Measurements from ENCODE around the gene C11orf86.
"Not testable (repeated sequence)": the region's sequence is repeated elsewhere in the genome, so short reads cannot be mapped to it uniquely, and the experiment has no call there.

The C11orf86 gene

DNA sequence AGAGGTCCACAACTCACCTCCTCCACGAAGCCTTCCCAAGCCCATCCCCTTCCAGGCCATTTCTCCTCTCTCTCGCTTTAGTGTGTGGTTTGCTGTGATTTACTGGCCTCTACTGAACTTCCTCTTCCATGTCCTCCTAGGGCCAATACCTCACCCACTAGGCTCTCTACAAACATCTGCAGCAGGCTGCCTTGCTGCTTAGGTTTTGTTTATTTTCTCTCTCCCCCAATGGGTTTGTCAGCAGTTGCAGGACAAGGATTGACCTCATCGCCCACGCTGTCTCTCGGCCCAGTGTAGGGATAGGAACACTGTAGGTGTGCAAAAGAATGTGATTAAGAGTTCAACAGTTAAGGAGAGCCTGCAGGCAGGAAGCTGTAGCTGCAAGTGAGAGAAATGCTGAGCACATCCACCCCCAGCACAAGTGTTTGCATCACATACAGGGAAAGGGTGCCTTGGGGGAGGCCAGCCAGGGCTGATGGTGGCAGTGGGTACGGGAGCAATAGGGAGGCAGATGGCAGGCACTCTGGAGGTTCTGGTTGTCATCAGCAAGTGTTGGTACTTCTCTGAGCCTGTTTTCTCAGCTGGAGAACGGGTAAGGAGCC, 18.3 kb upstream of the C11orf86 start:
- H3K4me3 ChIP-seq (ENCODE audit: low read depth, low read length), result peak overlapping the region; percentile 79
- DNase-seq (ENCODE audit: low read depth), result peak; percentile 97
- TF ChIP-seq, protein P1, sequence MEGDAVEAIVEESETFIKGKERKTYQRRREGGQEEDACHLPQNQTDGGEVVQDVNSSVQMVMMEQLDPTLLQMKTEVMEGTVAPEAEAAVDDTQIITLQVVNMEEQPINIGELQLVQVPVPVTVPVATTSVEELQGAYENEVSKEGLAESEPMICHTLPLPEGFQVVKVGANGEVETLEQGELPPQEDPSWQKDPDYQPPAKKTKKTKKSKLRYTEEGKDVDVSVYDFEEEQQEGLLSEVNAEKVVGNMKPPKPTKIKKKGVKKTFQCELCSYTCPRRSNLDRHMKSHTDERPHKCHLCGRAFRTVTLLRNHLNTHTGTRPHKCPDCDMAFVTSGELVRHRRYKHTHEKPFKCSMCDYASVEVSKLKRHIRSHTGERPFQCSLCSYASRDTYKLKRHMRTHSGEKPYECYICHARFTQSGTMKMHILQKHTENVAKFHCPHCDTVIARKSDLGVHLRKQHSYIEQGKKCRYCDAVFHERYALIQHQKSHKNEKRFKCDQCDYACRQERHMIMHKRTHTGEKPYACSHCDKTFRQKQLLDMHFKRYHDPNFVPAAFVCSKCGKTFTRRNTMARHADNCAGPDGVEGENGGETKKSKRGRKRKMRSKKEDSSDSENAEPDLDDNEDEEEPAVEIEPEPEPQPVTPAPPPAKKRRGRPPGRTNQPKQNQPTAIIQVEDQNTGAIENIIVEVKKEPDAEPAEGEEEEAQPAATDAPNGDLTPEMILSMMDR (conservative IDR thresholded peaks at IDR 0.05; ENCODE audit: low read depth, low read length), result peak; percentile 44

DNA sequence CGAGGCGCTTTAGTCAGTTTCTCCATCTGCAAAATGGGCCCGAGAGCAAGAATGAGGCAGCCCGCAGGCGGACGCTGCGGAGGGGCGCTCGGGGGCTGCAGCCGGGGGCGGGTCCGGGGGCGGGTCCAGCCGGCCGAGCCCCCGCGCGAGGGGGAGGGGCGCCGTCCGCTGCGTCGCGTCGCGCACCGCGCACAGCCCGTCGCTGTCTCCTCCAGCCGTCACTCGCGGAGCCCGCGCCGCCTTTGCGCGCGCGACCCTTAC, 17.2 kb upstream of the C11orf86 start:
- no peak for DNase-seq (ENCODE audit: low read depth)
- H3K4me3 ChIP-seq (ENCODE audit: low read depth, low read length), result peak overlapping the region; percentile 79
- TF ChIP-seq, protein P1 (conservative IDR thresholded peaks at IDR 0.05; ENCODE audit: low read depth, low read length), result no peak

DNA sequence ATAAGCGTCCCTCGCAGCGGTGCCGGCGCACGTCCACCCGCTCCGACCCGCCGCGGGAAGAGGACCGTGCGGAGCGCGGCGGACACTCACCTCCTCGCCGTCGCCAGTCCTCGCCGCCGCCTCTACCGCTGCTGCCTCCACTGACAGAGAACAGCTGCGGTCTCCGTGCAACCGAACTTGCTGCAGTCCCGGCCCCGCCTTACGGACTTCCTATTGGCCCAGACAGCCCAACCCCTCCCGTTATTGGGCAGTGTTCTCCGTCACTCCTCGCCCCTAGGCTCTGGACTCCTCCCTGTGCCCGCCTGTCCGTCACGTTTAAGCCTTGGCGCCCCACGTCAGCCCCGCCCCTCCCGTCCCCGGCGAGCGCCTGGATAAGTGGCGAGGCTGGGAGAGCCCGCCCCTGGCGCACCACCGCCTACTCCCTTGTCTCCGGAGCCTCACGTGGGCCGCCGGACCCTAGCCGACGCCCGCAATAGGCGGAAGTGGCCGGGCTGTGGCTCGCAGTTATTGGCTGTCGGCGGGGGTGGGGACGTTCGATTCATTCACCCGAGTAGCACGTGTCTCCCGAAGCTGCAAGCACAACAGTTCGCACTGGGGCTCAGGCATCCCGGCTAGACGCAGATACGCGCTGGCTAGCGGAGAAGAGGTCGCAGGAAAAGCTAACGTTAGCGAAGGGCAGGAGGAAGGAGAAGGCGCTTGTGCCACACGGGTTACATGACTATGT, 16.7 kb upstream of the C11orf86 start, which contains the start of gene PC:
TSS of gene PC (minus strand) at position 152 of the 724 bp plus-strand sequence. CDS start 86,224 bp downstream, outside the sequence.
- peak within 1 kb of the TSS; percentile 79 for H3K4me3 ChIP-seq (ENCODE audit: low read depth, low read length)
- TF ChIP-seq, protein P1 (conservative IDR thresholded peaks at IDR 0.05; ENCODE audit: low read depth, low read length), result no peak

DNA sequence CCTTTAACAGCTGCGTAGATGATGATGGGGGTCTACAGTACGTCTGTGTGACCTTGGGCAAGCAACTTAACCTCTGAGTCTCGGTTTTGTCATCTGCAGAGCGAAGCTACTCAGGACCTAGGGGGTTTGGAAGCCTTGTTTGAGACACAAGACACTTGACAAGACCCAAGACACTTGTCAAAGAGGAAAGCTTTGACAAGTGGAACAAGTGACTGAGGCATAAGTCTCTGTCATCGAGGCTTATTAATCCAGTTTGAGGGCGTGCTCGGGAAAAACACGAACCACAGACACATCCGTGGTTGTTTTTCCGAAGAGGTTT, 16.2 kb upstream of the C11orf86 start:
- TF ChIP-seq, protein P1 (conservative IDR thresholded peaks at IDR 0.05; ENCODE audit: low read depth, low read length), result no peak
- no peak for DNase-seq (ENCODE audit: low read depth)
- H3K4me3 ChIP-seq (ENCODE audit: low read depth, low read length), result peak overlapping the region; percentile 34

More for the DNA sequence above, 16.7 kb upstream of the C11orf86 start, which contains the start of gene PC:
- DNase-seq (ENCODE audit: low read depth), result peak; percentile 100

DNA sequence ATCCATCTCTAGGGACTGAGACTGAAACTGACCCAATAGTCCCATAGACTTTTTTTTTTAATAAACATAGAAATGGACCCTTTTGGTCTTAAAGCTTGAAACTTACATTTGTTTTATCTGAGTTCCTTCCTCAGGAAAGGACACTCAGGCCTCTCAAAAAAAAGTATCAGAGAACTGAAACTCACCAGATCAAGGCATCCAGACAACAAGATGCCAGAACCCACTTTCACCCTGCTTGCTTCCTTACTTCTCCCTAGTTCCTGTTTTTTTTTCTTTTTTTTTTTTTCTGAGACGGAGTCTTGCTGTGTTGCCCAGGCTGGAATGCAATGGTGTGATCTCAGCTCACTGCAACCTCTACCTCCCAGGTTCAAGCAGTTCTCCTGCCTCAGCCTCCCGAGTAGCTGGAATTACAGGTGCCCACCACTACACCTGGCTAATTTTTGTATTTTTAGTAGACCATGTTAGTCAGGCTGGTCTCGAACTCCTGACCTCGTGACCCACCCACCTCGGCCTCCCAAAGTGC, 13.4 kb upstream of the C11orf86 start:
- H3K4me3 ChIP-seq (ENCODE audit: low read depth, low read length); DNase-seq (ENCODE audit: low read depth): not testable (repeated sequence)

DNA sequence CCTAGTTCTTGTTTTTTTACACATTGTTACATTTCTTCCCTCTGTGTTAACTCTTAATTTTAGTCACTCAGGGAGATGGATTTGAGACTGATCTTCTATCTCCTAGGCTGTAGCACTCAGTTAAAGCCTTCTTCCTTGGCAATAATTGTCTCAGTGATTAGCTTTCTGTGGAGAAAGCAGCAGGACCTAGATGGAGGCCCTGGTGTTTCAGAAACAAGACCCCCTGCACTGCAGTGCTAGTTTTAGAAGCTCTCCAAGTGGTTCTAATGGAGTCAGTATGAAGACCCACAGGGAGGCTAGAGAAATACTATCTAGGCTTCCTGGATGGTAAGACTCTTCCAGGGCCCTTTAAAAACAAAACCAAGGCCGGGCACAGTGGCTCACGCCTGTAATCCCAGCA, 12.9 kb upstream of the C11orf86 start:
- DNase-seq (ENCODE audit: low read depth), result no peak
- no peak overlapping the region for H3K4me3 ChIP-seq (ENCODE audit: low read depth, low read length)
- TF ChIP-seq, protein P1 (conservative IDR thresholded peaks at IDR 0.05; ENCODE audit: low read depth, low read length), result no peak

DNA sequence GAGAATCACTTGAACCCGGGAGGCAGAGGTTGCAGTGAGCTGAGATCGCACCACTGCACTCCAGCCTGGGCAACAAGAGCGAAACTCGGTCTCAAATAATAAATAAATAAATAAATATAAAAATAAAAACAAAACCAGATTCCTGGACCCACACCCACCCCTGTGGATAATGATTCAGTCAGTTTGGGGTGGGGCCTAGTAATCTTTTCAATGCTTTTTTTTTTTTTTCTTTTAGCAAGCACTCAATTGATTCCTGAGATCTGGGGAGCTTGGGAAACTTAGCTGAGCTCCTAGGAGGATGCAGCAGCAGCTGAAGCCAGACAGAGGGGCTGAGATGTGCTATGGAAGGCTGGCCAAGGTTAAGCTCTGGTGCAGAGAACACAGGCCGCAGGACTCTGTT, 12.3 kb upstream of the C11orf86 start:
- TF ChIP-seq, protein P1 (conservative IDR thresholded peaks at IDR 0.05; ENCODE audit: low read depth, low read length), result no peak
- H3K4me3 ChIP-seq (ENCODE audit: low read depth, low read length), result no peak overlapping the region
- DNase-seq (ENCODE audit: low read depth), result no peak
